K562 (cell line): Measurements from ENCODE around the gene RAD51AP1. TPM values are rescaled to one million over a fixed set of nuclear protein-coding genes. Genes with fewer than 3 reads are reported as not detected.

Source experiments
- ATAC-seq: fragments of 200-7000 bp; cut with Tn5 transposase; 3 replicates; pipeline ENCODE4 v1.9.1; 2020; ENCODE audit warnings: moderate library complexity
- BruUV-seq: library from RNA; stranded (reverse); fragments of 400-500 nt; replicated peaks from 2 replicates; lab custom pipeline; 2021; lab: Mats Ljungman, UMichigan
- CTCF ChIA-PET: fragments of 300-600 bp; formaldehyde crosslinking; extraction: SDS; loops from one replicate; lab custom pipeline; 2021; ENCODE audit warnings: low intra/inter-chr PET ratio; lab: Yijun Ruan, JAX
- POLR2A ChIA-PET: fragments of 300-600, 350-650 bp; sonication (Branson Sonifier 250); formaldehyde crosslinking; extraction: SDS; loops from one replicate; lab custom pipeline; 2021; ENCODE audit warnings: antibody characterized with exemption, inconsistent platforms; lab: Yijun Ruan, JAX
- DNase-seq, 4 experiments: peaks; one replicate each; pipeline versions ENCODE4 v3.0.0 to v3.0.0-alpha.2; 2011 to 2018; ENCODE audit warnings: low spot score in 3 of 4, mixed read lengths in 3 of 4; ENCODE audit errors: extremely low read depth in 1 of 4
- FAIRE-seq: peaks from 2 replicates; lab custom pipeline; 2011; peaks lifted over from hg19 to GRCh38; lab: Jason Lieb, UNC
- H2AFZ ChIP-seq: 2 replicates; pipeline ENCODE4 v1.6.0; 2011; ENCODE audit warnings: low read depth, low read length, control low read depth, inconsistent platforms
- H3K27ac ChIP-seq: fragments of 200-600 bp; 3 replicates; pipeline ENCODE4 v1.8.0; 2011; ENCODE audit warnings: low read depth, mild to moderate bottlenecking, control low read depth, inconsistent platforms, low read length, moderate library complexity, mixed read lengths; ENCODE audit errors: extremely low read depth
- H3K27me3 ChIP-seq, 2 experiments: fragments of 300-600 bp in 1 of 2; 2 replicates in 1 of 2; 3 replicates in 1 of 2; pipeline versions ENCODE4 v1.6.0 to v1.8.0; 2011; ENCODE audit warnings: inconsistent platforms in 2 of 2, low read length in 2 of 2, mild to moderate bottlenecking in 1 of 2, mixed read lengths in 1 of 2, moderate library complexity in 1 of 2; ENCODE audit not compliant: control insufficient read depth in 2 of 2, insufficient read depth in 2 of 2
- H3K36me3 ChIP-seq: fragments of 300-600 bp; 3 replicates; pipeline ENCODE4 v1.8.0; 2011; ENCODE audit warnings: mild to moderate bottlenecking, low read length, inconsistent platforms; ENCODE audit not compliant: control insufficient read depth, insufficient read depth
- H3K4me1 ChIP-seq, 2 experiments: fragments of 200-600 bp in 1 of 2; replicated peaks in 1 of 2; 2 replicates in 1 of 2; 3 replicates in 1 of 2; pipeline versions ENCODE4 v1.5.1 to v1.8.0; 2011; ENCODE audit warnings: inconsistent platforms in 2 of 2, low read length in 2 of 2, mild to moderate bottlenecking in 1 of 2, mixed read lengths in 1 of 2, moderate library complexity in 1 of 2; ENCODE audit not compliant: control insufficient read depth in 2 of 2, insufficient read depth in 2 of 2
- H3K4me2 ChIP-seq: 2 replicates; pipeline ENCODE4 v1.6.1; 2011; ENCODE audit warnings: low read length, control low read depth, inconsistent platforms, mixed read lengths; ENCODE audit not compliant: insufficient read depth
- H3K4me3 ChIP-seq: fragments of 200-600 bp; sonication (generic), shearing (Covaris generic); 2 replicates; pipeline ENCODE4 v1.5.1; 2016; ENCODE audit warnings: control low read depth, inconsistent platforms
- H3K79me2 ChIP-seq: fragments of 200-600 bp; 3 replicates; pipeline ENCODE4 v1.8.0; 2011; ENCODE audit warnings: low read length, inconsistent platforms; ENCODE audit not compliant: control insufficient read depth, insufficient read depth
- H3K9ac ChIP-seq, 2 experiments: 2 replicates each; pipeline versions ENCODE4 v1.6.0 to v1.6.1; 2011; ENCODE audit warnings: low read depth in 2 of 2, low read length in 2 of 2, control low read depth in 1 of 2, inconsistent platforms in 1 of 2, mild to moderate bottlenecking in 1 of 2, mixed read lengths in 1 of 2; ENCODE audit not compliant: insufficient read depth in 1 of 2
- H3K9me1 ChIP-seq: one replicate; pipeline ENCODE4 v1.6.0; 2011; ENCODE audit warnings: inconsistent platforms, mild to moderate bottlenecking, low read length, moderate library complexity; ENCODE audit not compliant: control insufficient read depth, insufficient read depth
- H3K9me3 ChIP-seq: replicated peaks from 2 replicates; pipeline ENCODE4 v1.5.1; 2011; ENCODE audit warnings: low read depth, low read length, inconsistent platforms; ENCODE audit not compliant: control insufficient read depth, insufficient read depth
- H4K20me1 ChIP-seq: replicated peaks from 2 replicates; pipeline ENCODE4 v1.6.1; 2011; ENCODE audit warnings: low read length, inconsistent platforms, mixed read lengths; ENCODE audit not compliant: control insufficient read depth, insufficient read depth
- ARID3A ChIP-seq: IDR thresholded peaks from 2 replicates; pipeline ENCODE4 v1.6.1; 2012; ENCODE audit warnings: low read depth, low read length, improper control_type of control experiment, borderline replicate concordance
- ESRRA ChIP-seq: fragments of 450-650 bp; IDR thresholded peaks from 2 replicates; pipeline ENCODE4 v1.6.1; 2014; ENCODE audit warnings: low read depth, mild to moderate bottlenecking, moderate library complexity, borderline replicate concordance
- GATA2 ChIP-seq: sonication (generic); formaldehyde crosslinking; IDR thresholded peaks from 2 replicates; pipeline ENCODE4 v1.4.0; 2020; ENCODE audit warnings: mild to moderate bottlenecking, missing genetic modification reagents
- HDAC3 ChIP-seq: fragments of 450-650 bp; IDR thresholded peaks from 2 replicates; pipeline ENCODE4 v1.6.1; 2018; ENCODE audit warnings: borderline replicate concordance, mild to moderate bottlenecking, moderate library complexity; ENCODE audit not compliant: partially characterized antibody
- HDGF ChIP-seq: fragments of 450-650 bp; IDR thresholded peaks from 2 replicates; pipeline ENCODE4 v1.6.1; 2016
- MAX ChIP-seq: sonication (generic); formaldehyde crosslinking; IDR thresholded peaks from 2 replicates; pipeline ENCODE4 v1.9.0; 2022; ENCODE audit warnings: mild to moderate bottlenecking, missing genetic modification reagents
- NFYB ChIP-seq: IDR thresholded peaks from 2 replicates; pipeline ENCODE4 v1.6.1; 2011; ENCODE audit warnings: mild to moderate bottlenecking, moderate library complexity; ENCODE audit not compliant: insufficient read length; ENCODE audit errors: extremely low read depth
- RBM25 ChIP-seq: fragments of 200-400 bp; formaldehyde crosslinking; IDR thresholded peaks from 2 replicates; pipeline ENCODE4 v1.6.1; 2018; ENCODE audit warnings: low read length, low read depth, moderate library complexity; ENCODE audit not compliant: severe bottlenecking
- TCFL5 ChIP-seq: fragments of 250-450 bp; sonication (Bioruptor Pico); conservative IDR thresholded peaks from 2 replicates; pipeline ENCODE4 v1.6.1; 2021; ENCODE audit warnings: mild to moderate bottlenecking, moderate library complexity, matching md5 sums
- ZNF212 ChIP-seq: fragments of 450-650 bp; formaldehyde crosslinking; IDR thresholded peaks from 2 replicates; pipeline ENCODE4 v1.4.0; 2020; ENCODE audit warnings: mild to moderate bottlenecking
- ZNF449 ChIP-seq: fragments of 250-450 bp; sonication (Bioruptor Pico); IDR thresholded peaks from 2 replicates; pipeline ENCODE4 v1.8.0; 2022; ENCODE audit warnings: moderate library complexity, mild to moderate bottlenecking, inconsistent platforms
- ZNF740 ChIP-seq, 3 experiments: fragments of 200-800 bp in 1 of 3; sonication (Bioruptor generic) in 1 of 3; sonication (generic) in 1 of 3; formaldehyde crosslinking in 1 of 3; IDR thresholded peaks; 2 replicates each; pipeline versions ENCODE4 v1.6.1 to v1.8.0; 2016 to 2022; ENCODE audit warnings: mild to moderate bottlenecking in 2 of 3, missing compliant biosample characterization in 2 of 3, missing genetic modification characterization in 2 of 3, missing genetic modification reagents in 1 of 3
- WGBS: fragments of 100-300 bp; shearing (Covaris generic); methylation state at CpG from one replicate; pipeline ENCODE4 v1.1.6; 2016; ENCODE audit warnings: low coverage, mixed read lengths; ENCODE audit not compliant: insufficient coverage; ENCODE audit errors: missing lambda C conversion rate; 5-methylcytosine and 5-hydroxymethylcytosine counted together
- in situ Hi-C: fragments of 300-500 bp; cut with MboI; formaldehyde crosslinking; loops from 4 replicates; pipeline ENCODE4 v1.15.0; 2018; ENCODE audit warnings: inconsistent platforms, mixed read lengths
- intact Hi-C: fragments of 100-400 bp; cut with micrococcal nuclease; formaldehyde crosslinking; loops from 2 replicates; pipeline ENCODE4 v1.14.2; 2022
- polyA plus RNA-seq, 8 experiments: library from polyadenylated mRNA; depleted of rRNA in 4 of 8; stranded (reverse) in 5 of 8; unstranded in 3 of 8; fragments of >200 nt; fragmentation: Nextera tagmentation in 2 of 8; fragmentation: Illumina TruSeq in 1 of 8; extraction: Ambion mirVana in 2 of 8; extraction: Trizol in 1 of 8; gene quantifications; 2 replicates each; pipeline versions ENCODE4 v1.2.1 to v1.2.3, GENCODE V29; 2011 to 2014; ENCODE audit warnings: inconsistent platforms in 1 of 8, missing spikeins in 1 of 8
- total RNA-seq, 7 experiments: library from RNA; depleted of rRNA in 6 of 7; stranded (reverse); fragments of >200 nt in 6 of 7; fragmentation: Illumina TruSeq in 2 of 7; extraction: Trizol in 2 of 7; gene quantifications; 2 replicates each; pipeline versions ENCODE4 v1.2.1 to v1.2.3, GENCODE V29; 2011 to 2021; ENCODE audit warnings: low replicate concordance in 1 of 7
- TF ChIP-seq, protein P1 (sequence below): fragments of 450-650 bp; formaldehyde crosslinking; IDR thresholded peaks from 2 replicates; pipeline ENCODE4 v1.4.0; 2022; ENCODE audit warnings: missing genetic modification characterization
- TF ChIP-seq, protein P2 (sequence below): sonication (generic); formaldehyde crosslinking; IDR thresholded peaks from 2 replicates; pipeline ENCODE4 v1.8.0; 2022; ENCODE audit warnings: mild to moderate bottlenecking, low read depth, missing genetic modification reagents

The RAD51AP1 gene
- total and polyA plus RNA-seq, 9 of the 15 experiments (the other 6 are each of a cell fraction or from before 2014, with no cell fraction given) = 43.8 to 111 (median 89.1) TPM

- Histone ChIP-seq H2AFZ (no peak overlapping the region), H3K9me1 (no peaks in the 10 kb centered on the region), H3K4me2 (no peak overlapping the region), H3K79me2 (no peaks in the 10 kb centered on the region), H3K27ac (no peak overlapping the region), H3K4me3 (no peak overlapping the region), H4K20me1 (no peaks in the 10 kb centered on the region), H3K9me3 (no peaks in the 10 kb centered on the region), H3K9ac (no peak overlapping the region), H3K27me3 (peaks cover 2 to 28% of the 10 kb centered on the region in 2 experiments; a peak in 3 of 5 replicates), H3K36me3 (no peaks in the 10 kb centered on the region), H3K4me1 (no peaks in the 10 kb centered on the region)
- BruUV-seq = no TSS peak
- DNase-seq = no peak
- POLR2A ChIA-PET = no interaction called here
- no peak for FAIRE-seq
- CTCF ChIA-PET = no interaction called here
- intact Hi-C loops = no loop called here
- in situ Hi-C loops = no loop called here
- no peak for ATAC-seq
- 10% methylated on average over 4 of the region's 7 CpGs for WGBS
- TF ChIP-seq TCFL5 (CRISPR knock-in tag) = no peak
- no peak for TF ChIP-seq HDGF
- no peak for TF ChIP-seq ARID3A
- no peak for TF ChIP-seq NFYB
- TF ChIP-seq, protein P1, sequence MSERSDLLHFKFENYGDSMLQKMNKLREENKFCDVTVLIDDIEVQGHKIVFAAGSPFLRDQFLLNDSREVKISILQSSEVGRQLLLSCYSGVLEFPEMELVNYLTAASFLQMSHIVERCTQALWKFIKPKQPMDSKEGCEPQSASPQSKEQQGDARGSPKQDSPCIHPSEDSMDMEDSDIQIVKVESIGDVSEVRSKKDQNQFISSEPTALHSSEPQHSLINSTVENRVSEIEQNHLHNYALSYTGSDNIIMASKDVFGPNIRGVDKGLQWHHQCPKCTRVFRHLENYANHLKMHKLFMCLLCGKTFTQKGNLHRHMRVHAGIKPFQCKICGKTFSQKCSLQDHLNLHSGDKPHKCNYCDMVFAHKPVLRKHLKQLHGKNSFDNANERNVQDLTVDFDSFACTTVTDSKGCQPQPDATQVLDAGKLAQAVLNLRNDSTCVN = no peak
- TF ChIP-seq ZNF740 (CRISPR knock-in tag; IDR thresholded peaks at IDR 0.05) = no peak
- TF ChIP-seq ZNF740 (tag; IDR thresholded peaks at IDR 0.05) = no peak
- TF ChIP-seq MAX (CRISPR knock-in tag) = no peak
- TF ChIP-seq ZNF212 (CRISPR knock-in tag) = no peak
- TF ChIP-seq RBM25 = no peak
- TF ChIP-seq, protein P2, sequence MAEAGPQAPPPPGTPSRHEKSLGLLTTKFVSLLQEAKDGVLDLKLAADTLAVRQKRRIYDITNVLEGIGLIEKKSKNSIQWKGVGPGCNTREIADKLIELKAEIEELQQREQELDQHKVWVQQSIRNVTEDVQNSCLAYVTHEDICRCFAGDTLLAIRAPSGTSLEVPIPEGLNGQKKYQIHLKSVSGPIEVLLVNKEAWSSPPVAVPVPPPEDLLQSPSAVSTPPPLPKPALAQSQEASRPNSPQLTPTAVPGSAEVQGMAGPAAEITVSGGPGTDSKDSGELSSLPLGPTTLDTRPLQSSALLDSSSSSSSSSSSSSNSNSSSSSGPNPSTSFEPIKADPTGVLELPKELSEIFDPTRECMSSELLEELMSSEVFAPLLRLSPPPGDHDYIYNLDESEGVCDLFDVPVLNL (CRISPR knock-in tag) = no peak
- no peak for TF ChIP-seq ZNF449 (CRISPR knock-in tag)
- no peak for TF ChIP-seq GATA2 (CRISPR knock-in tag)
- no peak for TF ChIP-seq HDAC3
- TF ChIP-seq ESRRA = no peak
Observed at GRCh38 chr12:4584896-4585295, 46.2 kb downstream of the RAD51AP1 start.
